Liver (tissue), 9 donors: ENCODE data around the gene EPHB4. TPM values are rescaled to one million over a fixed set of nuclear protein-coding genes. Genes with fewer than 3 reads are reported as not detected.
"Not testable (repeated sequence)": the region's sequence is repeated elsewhere in the genome, so short reads cannot be mapped to it uniquely, and the experiment has no call there.

Source experiments
- DNase-seq: peaks from one replicate; pipeline ENCODE4 v3.0.0-alpha.2; 2017; ENCODE audit warnings: low spot score
- H3K27ac ChIP-seq, 2 donors: one replicate each; pipeline ENCODE4 v1.7.0; 2013; ENCODE audit warnings: inconsistent platforms in 2 of 2, low read length in 2 of 2, control low read depth in 1 of 2, low read depth in 1 of 2, mild to moderate bottlenecking in 1 of 2
- H3K27me3 ChIP-seq, 4 donors: one replicate each; pipeline versions ENCODE4 v1.6.1 to v1.7.0; 2013; ENCODE audit warnings: low read length in 3 of 4, inconsistent platforms in 1 of 4, mild to moderate bottlenecking in 1 of 4, moderate library complexity in 1 of 4; ENCODE audit not compliant: control insufficient read depth in 4 of 4, insufficient read depth in 4 of 4
- H3K36me3 ChIP-seq, 4 donors: one replicate each; pipeline versions ENCODE4 v1.6.1 to v1.7.0; 2013; ENCODE audit warnings: low read length in 3 of 4, mild to moderate bottlenecking in 3 of 4, low read depth in 1 of 4, moderate library complexity in 1 of 4; ENCODE audit not compliant: control insufficient read depth in 4 of 4, insufficient read depth in 3 of 4
- H3K4me1 ChIP-seq, 4 donors: one replicate each; pipeline versions ENCODE4 v1.6.1 to v1.7.0; 2013; ENCODE audit warnings: low read length in 3 of 4, mild to moderate bottlenecking in 3 of 4, moderate library complexity in 1 of 4; ENCODE audit not compliant: control insufficient read depth in 4 of 4, insufficient read depth in 4 of 4
- H3K4me3 ChIP-seq, 3 donors: one replicate each; pipeline versions ENCODE4 v1.6.1 to v1.7.0; 2013; ENCODE audit warnings: low read length in 3 of 3, control low read depth in 1 of 3, low read depth in 1 of 3, mild to moderate bottlenecking in 1 of 3
- H3K9ac ChIP-seq, 2 donors: one replicate each; pipeline ENCODE4 v1.7.0; 2013; ENCODE audit warnings: low read length in 2 of 2, mild to moderate bottlenecking in 2 of 2, moderate library complexity in 2 of 2, control low read depth in 1 of 2, low read depth in 1 of 2
- H3K9me3 ChIP-seq, 4 donors: one replicate each; pipeline versions ENCODE4 v1.6.1 to v1.7.0; 2013; ENCODE audit warnings: low read length in 3 of 4; ENCODE audit not compliant: control insufficient read depth in 4 of 4
- CTCF ChIP-seq: fragments of 150-350 bp; IDR thresholded peaks from 2 replicates; pipeline ENCODE4 v1.5.1; 2017; ENCODE audit warnings: improper control_type of control experiment, low read depth, low read length; ENCODE audit not compliant: missing input control
- FOXA1 ChIP-seq: IDR thresholded peaks from 2 replicates; pipeline ENCODE4 v1.6.1; 2016; ENCODE audit warnings: antibody characterized with exemption
- FOXA2 ChIP-seq: IDR thresholded peaks from 2 replicates; pipeline ENCODE4 v1.6.1; 2016; ENCODE audit warnings: antibody characterized with exemption
- HNF4A ChIP-seq, 2 donors: conservative IDR thresholded peaks; 2 replicates each; pipeline ENCODE4 v1.6.1; 2016; ENCODE audit warnings: antibody characterized with exemption in 2 of 2, mild to moderate bottlenecking in 2 of 2
- HNF4G ChIP-seq: IDR thresholded peaks from 2 replicates; pipeline ENCODE4 v1.6.1; 2016; ENCODE audit warnings: antibody characterized with exemption
- JUND ChIP-seq, 2 donors: IDR thresholded peaks; 2 replicates each; pipeline ENCODE4 v1.6.1; 2016; ENCODE audit warnings: antibody characterized with exemption in 2 of 2
- MAX ChIP-seq: IDR thresholded peaks from 2 replicates; pipeline ENCODE4 v1.6.1; 2016; ENCODE audit warnings: antibody characterized with exemption
- NR2F2 ChIP-seq: IDR thresholded peaks from 2 replicates; pipeline ENCODE4 v1.6.1; 2016; ENCODE audit warnings: antibody characterized with exemption
- RAD21 ChIP-seq, 2 donors: IDR thresholded peaks; 2 replicates each; pipeline ENCODE4 v1.6.1; 2016; ENCODE audit warnings: antibody characterized with exemption in 2 of 2, mild to moderate bottlenecking in 2 of 2
- RXRA ChIP-seq, 2 donors: IDR thresholded peaks; 2 replicates each; pipeline ENCODE4 v1.6.1; 2017 to 2018; ENCODE audit warnings: antibody characterized with exemption in 2 of 2, mild to moderate bottlenecking in 1 of 2
- SP1 ChIP-seq: IDR thresholded peaks from 2 replicates; pipeline ENCODE4 v1.6.1; 2018; ENCODE audit warnings: antibody characterized with exemption, mild to moderate bottlenecking
- YY1 ChIP-seq: IDR thresholded peaks from 2 replicates; pipeline ENCODE4 v1.6.1; 2016; ENCODE audit warnings: antibody characterized with exemption, mild to moderate bottlenecking
- ZBTB33 ChIP-seq: IDR thresholded peaks from 2 replicates; pipeline ENCODE4 v1.6.1; 2016; ENCODE audit warnings: antibody characterized with exemption
- WGBS: extraction: QIAGEN DNeasy Blood & Tissue Kit; methylation state at CpG from one replicate; pipeline ENCODE4 v1.1.7; 2013; 5-methylcytosine and 5-hydroxymethylcytosine counted together
- polyA plus RNA-seq, 2 donors: library from polyadenylated mRNA; stranded (reverse) in 1 of 2; unstranded in 1 of 2; fragments of 200-250 nt in 1 of 2; fragments of >200 nt in 1 of 2; fragmentation: Nextera tagmentation in 1 of 2; extraction: Ambion mirVana in 1 of 2; gene quantifications; one replicate each; pipeline versions ENCODE4 v1.2.1 to v1.2.3, GENCODE V29; 2013 to 2015
- total RNA-seq, 2 donors: library from RNA; depleted of rRNA; stranded (reverse); fragments of >200 nt; gene quantifications; one replicate each; pipeline ENCODE4 v1.2.3, GENCODE V29; 2014
- donor health status: healthy.
- donor health status: healthy.
- donor health status: healthy.
- donor health status: healthy.
- donor health status: healthy.

Gene EPHB4
- total and polyA plus RNA-seq, 4 donors, result 14.4 to 53.0 (median 50.0) TPM

DNA sequence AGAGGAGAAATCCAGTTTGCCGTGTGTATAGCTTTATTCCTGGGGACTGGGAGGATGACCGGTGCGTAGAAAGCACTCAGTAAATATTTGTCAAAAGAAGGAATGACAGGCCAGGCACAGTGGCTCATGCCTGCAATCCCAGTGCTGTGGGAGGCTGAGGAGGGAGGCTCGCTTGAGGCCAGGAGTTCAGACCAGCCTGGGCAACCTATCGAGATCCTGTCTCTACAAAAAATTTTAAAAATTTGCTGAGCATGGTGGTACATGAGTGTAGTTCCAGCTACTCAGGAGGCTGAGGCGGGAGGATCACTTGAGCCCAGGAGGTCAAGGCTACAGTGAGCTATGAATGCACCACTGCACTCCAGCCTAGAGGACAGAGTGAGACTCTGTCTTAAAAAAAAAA, 15.8 kb downstream of the EPHB4 start:
- H3K9me3 ChIP-seq, result no peaks in the 10 kb centered on the region
- no peak overlapping the region for H3K4me3 ChIP-seq
- peaks cover 2 to 9% (median 4%) of the 10 kb centered on the region in 4 donors for H3K4me1 ChIP-seq
- no peak overlapping the region for H3K9ac ChIP-seq
- TF ChIP-seq FOXA2 (no peak), RAD21 (IDR thresholded peaks at IDR 0.05) (no peak), MAX (no peak), RXRA (IDR thresholded peaks at IDR 0.05) (no peak), NR2F2 (no peak), HNF4A (conservative IDR thresholded peaks at IDR 0.05) (no peak), CTCF (no peak)
- peaks cover 28 to 42% (median 35%) of the 10 kb centered on the region in 4 donors for H3K36me3 ChIP-seq
- WGBS, result 67% methylated on average over 6 of the region's 6 CpGs
- DNase-seq, result no peak
- H3K27me3 ChIP-seq, result no peaks in the 10 kb centered on the region
- no peak overlapping the region for H3K27ac ChIP-seq

GRCh38 chr7:100808354-100808875, 18.9 kb downstream of the EPHB4 start:
- WGBS, result 65% methylated on average over 5 of the region's 5 CpGs
- Histone ChIP-seq H3K27ac (no peak overlapping the region), H3K36me3 (peaks cover 29 to 50% (median 44%) of the 10 kb centered on the region in 4 donors), H3K9me3 (no peaks in the 10 kb centered on the region), H3K4me1 (peaks cover 0 to 5% (median under 1%) of the 10 kb centered on the region in 4 donors), H3K9ac (no peak overlapping the region), H3K27me3 (no peaks in the 10 kb centered on the region), H3K4me3 (no peak overlapping the region)
- DNase-seq, result no peak
- TF ChIP-seq HNF4A (conservative IDR thresholded peaks at IDR 0.05), result peak in 1 of 2 donors; percentile 7
- TF ChIP-seq FOXA1, result no peak
- TF ChIP-seq ZBTB33, result no peak

DNA sequence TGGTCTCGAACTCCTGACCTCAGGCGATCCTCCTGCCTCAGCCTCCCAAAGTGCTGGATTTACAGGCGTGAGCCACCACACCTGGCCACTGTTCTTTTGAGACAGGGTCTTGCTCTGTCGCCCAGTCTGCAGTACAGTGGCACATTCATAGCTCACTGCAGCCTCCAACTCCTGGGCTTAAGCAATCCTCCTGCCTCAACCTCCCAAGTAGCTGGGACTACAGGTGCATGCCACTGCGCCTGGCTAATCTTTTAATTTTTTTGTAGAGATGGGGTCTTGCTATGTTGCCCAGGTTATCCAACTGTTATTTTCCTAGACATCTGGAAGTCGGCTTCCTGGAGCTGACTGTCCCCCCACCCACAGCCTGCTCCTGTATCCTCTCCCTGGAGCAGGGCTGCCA, 20.4 kb downstream of the EPHB4 start:
- WGBS, result 94% methylated on average over 6 of the region's 6 CpGs
- not testable (repeated sequence) for H3K4me1 ChIP-seq, DNase-seq, H3K9ac ChIP-seq, H3K27ac ChIP-seq, H3K27me3 ChIP-seq, H3K9me3 ChIP-seq, H3K4me3 ChIP-seq
- peaks cover 29 to 42% (median 39%) of the 10 kb centered on the region in 4 donors for H3K36me3 ChIP-seq

DNA sequence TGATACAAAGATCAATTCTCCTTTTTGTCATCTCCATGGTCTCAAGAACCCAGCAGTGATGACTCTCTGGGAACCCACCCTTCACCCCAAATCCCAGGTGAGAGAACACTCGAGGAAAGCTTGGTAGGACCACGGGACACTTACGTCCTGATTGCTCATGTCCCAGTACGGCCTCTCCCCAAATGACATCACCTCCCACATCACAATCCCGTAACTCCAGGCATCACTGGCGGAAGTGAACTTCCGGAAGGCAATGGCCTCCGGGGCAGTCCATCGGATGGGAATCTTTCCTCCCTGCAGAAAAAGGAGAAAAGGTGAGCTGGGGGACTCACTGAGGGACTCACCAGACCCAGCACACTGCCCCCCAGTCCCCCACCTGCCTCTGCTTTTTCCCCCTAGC, 21.0 kb downstream of the EPHB4 start:
- no peak for TF ChIP-seq HNF4G
- TF ChIP-seq SP1, result no peak
- no peak for TF ChIP-seq RAD21 (IDR thresholded peaks at IDR 0.05)
- TF ChIP-seq FOXA2, result no peak
- TF ChIP-seq FOXA1, result no peak
- TF ChIP-seq YY1, result no peak
- no peak for TF ChIP-seq HNF4A (conservative IDR thresholded peaks at IDR 0.05)
- TF ChIP-seq JUND (IDR thresholded peaks at IDR 0.05), result no peak
- H3K4me3 ChIP-seq, result no peak overlapping the region
- peaks cover 29 to 39% (median 35%) of the 10 kb centered on the region in 4 donors for H3K36me3 ChIP-seq
- H3K9me3 ChIP-seq, result no peaks in the 10 kb centered on the region
- peaks cover 0 to 5% (median 0%) of the 10 kb centered on the region in 4 donors for H3K4me1 ChIP-seq
- no peak overlapping the region for H3K9ac ChIP-seq
- 82% methylated on average over 9 of the region's 9 CpGs for WGBS
- no peak overlapping the region for H3K27ac ChIP-seq
- no peak for DNase-seq
- H3K27me3 ChIP-seq, result no peaks in the 10 kb centered on the region
